Esophagus squamous epithelium (tissue), 4 donors: Measurements from ENCODE around the gene SIRPB1.

Experiments
- CTCF ChIP-seq, 6 experiments: fragments of 450-650 bp in 4 of 6; fragments of 200-600 bp in 2 of 6; sonication (generic) in 2 of 6; IDR thresholded peaks; one replicate each; pipeline ENCODE4 v1.5.1; 2016 to 2019; ENCODE audit warnings: antibody characterized with exemption in 6 of 6, mild to moderate bottlenecking in 4 of 6, moderate library complexity in 4 of 6
- POLR2A ChIP-seq, 4 donors: fragments of 450-650 bp; IDR thresholded peaks; one replicate each; pipeline ENCODE4 v1.6.1; 2017; ENCODE audit warnings: antibody characterized with exemption in 4 of 4, mild to moderate bottlenecking in 4 of 4, moderate library complexity in 3 of 4

GRCh38 chr20:1631309-1632151, 11.7 kb upstream of the SIRPB1 start:
- TF ChIP-seq CTCF (IDR thresholded peaks at IDR 0.05) = no peak
- TF ChIP-seq POLR2A (IDR thresholded peaks at IDR 0.05) = no peak
